ENCODE measurements around the gene SOX21.

- TF ChIP-seq POLR2A (IDR thresholded peaks at IDR 0.05) (no peak), CTCF (IDR thresholded peaks at IDR 0.05) (no peak)
Measured at GRCh38 chr13:94707400-94708021, 4.8 kb downstream of the SOX21 start.
